Heart left ventricle (tissue), 16 donors: ENCODE measurements around the gene CD164L2. TPM values are rescaled to one million over a fixed set of nuclear protein-coding genes. Genes with fewer than 3 reads are reported as not detected.

Experiments
- ATAC-seq, 4 donors: fragments of 200-7000 bp; cut with Tn5 transposase; one replicate each; pipeline ENCODE4 v1.9.1; 2020 to 2022; ENCODE audit warnings: moderate library complexity in 4 of 4, mild to moderate bottlenecking in 3 of 4, moderate number of reproducible peaks in 1 of 4
- DNase-seq, 5 donors: peaks; one replicate each; pipeline ENCODE4 v3.0.0-alpha.2; 2020
- H3K27ac ChIP-seq, 12 donors: fragments of 200-600 bp; sonication (generic) in 4 of 12; one replicate each; pipeline versions ENCODE4 v1.5.0 to v1.8.0; 2016 to 2022; ENCODE audit warnings: mild to moderate bottlenecking in 2 of 12
- H3K27me3 ChIP-seq, 9 donors: fragments of 200-600 bp; sonication (generic) in 2 of 9; one replicate each; pipeline versions ENCODE4 v1.5.1 to v1.8.0; 2016 to 2022; ENCODE audit warnings: mild to moderate bottlenecking in 3 of 9
- H3K36me3 ChIP-seq, 9 donors: fragments of 200-600 bp; sonication (generic) in 2 of 9; one replicate each; pipeline versions ENCODE4 v1.5.0 to v1.8.0; 2018 to 2022; ENCODE audit warnings: mild to moderate bottlenecking in 2 of 9
- H3K4me1 ChIP-seq, 12 donors: fragments of 200-600 bp; sonication (generic) in 4 of 12; one replicate each; pipeline versions ENCODE4 v1.5.0 to v1.8.0; 2016 to 2022; ENCODE audit warnings: mild to moderate bottlenecking in 3 of 12
- H3K4me3 ChIP-seq, 12 donors: fragments of 200-600 bp; sonication (generic) in 4 of 12; one replicate each; pipeline versions ENCODE4 v1.5.0 to v1.8.0; 2017 to 2022; ENCODE audit warnings: mild to moderate bottlenecking in 9 of 12, moderate library complexity in 4 of 12
- H3K9me3 ChIP-seq, 12 donors: fragments of 200-600 bp; sonication (generic) in 4 of 12; one replicate each; pipeline versions ENCODE4 v1.5.0 to v1.8.0; 2016 to 2022; ENCODE audit warnings: mild to moderate bottlenecking in 1 of 12
- CTCF ChIP-seq, 12 donors: fragments of 200-600 bp; sonication (generic) in 4 of 12; IDR thresholded peaks; one replicate each; pipeline versions ENCODE4 v1.5.0 to v1.8.0; 2018 to 2022; ENCODE audit warnings: antibody characterized with exemption in 12 of 12, mild to moderate bottlenecking in 5 of 12
- POLR2A ChIP-seq, 2 donors: fragments of 450-650 bp; IDR thresholded peaks; one replicate each; pipeline ENCODE4 v1.6.1; 2017; ENCODE audit warnings: antibody characterized with exemption in 2 of 2, mild to moderate bottlenecking in 2 of 2, moderate library complexity in 2 of 2
- WGBS, 4 donors: extraction: QIAGEN DNeasy Blood & Tissue Kit in 2 of 4; methylation state at CpG; one replicate each; pipeline versions ENCODE4 v1.1.5 to v1.1.7; 2013 to 2018; 5-methylcytosine and 5-hydroxymethylcytosine counted together
- intact Hi-C, 10 donors: fragments of 100-400 bp; cut with DNase I; formaldehyde crosslinking; loops; one replicate each; pipeline versions ENCODE4 v1.11.1 to v1.14.2; 2022
- polyA plus RNA-seq, 2 donors: library from polyadenylated mRNA; stranded (reverse); fragments of 200-250 nt; gene quantifications; one replicate each; pipeline ENCODE4 v1.2.3, GENCODE V29; 2013
- total RNA-seq, 9 donors: library from RNA; depleted of rRNA in 2 of 9; stranded (reverse); fragments of >200 nt in 2 of 9; fragmentation: NEBNext Ultra II Directional in 3 of 9; extraction: Animal tissue kit (Norgen Biotek cat#: 25700) in 3 of 9; gene quantifications; one replicate each; pipeline versions ENCODE4 v1.1.0 to v1.2.4, GENCODE V29; 2016 to 2023
- donor health status: ischemic (EF 13 %, LVEDD 7.1; RV severe dilation, severe dysfunction).
- donor health status: healthy with polysubstance abuse.
- donor health status: DM: no; HTN: yes; CAD: no.
- donor health status: DM: no; HTN: no; CAD: no.
- donor health status: ischemic (EF 25% LVEDD 6.9; RV normal size, moderate dysfunction).
- donor health status: ischemic (EF 25% LVEDD 5.7; RV mildly dilated, moderate dysfunction).
- donor health status: healthy.
- donor health status: DM: yes; HTN: yes; CAD: no.
- donor health status: ischemic (EF 35%, LVEDD 5.7; RV mildly dilated, moderate dysfunction).
- donor health status: nonischemic (EF 11% LVEDD 7.7; RV severe dilation, severe dysfunction).
- donor health status: DM: yes; HTN: yes; CAD: no.
- donor health status: PGD.
- donor health status: ischemic (EF 29% LVEDD 5.4; RV normal size, mild dysfunction).
- donor health status: nonischemic (EF 23%, LVEDD 6.1; RV moderate dilation, normal function).

The CD164L2 gene
- total and polyA plus RNA-seq, 11 donors = not detected

DNA sequence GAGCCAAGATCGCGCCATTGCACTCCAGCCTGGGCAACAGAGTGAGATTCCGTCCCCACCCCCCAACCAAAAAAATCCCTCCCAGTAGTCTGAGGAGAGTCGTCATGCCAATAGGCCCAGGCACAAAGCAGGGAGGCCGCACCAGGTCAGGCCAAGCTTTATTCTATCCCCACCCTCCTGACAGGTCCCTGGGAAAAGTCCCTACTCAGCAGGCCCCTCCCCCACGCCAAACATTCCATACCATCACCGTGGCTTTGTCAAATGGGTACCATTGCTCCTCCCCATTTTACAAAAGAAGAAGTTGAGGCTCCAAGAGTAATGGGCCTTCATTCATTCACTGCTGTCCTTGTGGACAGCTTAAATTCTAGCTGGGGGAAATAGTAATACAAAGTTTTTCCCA, 14.6 kb upstream of the CD164L2 start:
- TF ChIP-seq CTCF (IDR thresholded peaks at IDR 0.05) = no peak
- TF ChIP-seq POLR2A (IDR thresholded peaks at IDR 0.05) = no peak
- 82 to 87% (median 83%) methylated on average over 7 of the region's 7 CpGs for WGBS, 4 donors
- Histone ChIP-seq H3K4me3 (no peak overlapping the region), H3K27me3 (no peaks in the 10 kb centered on the region), H3K4me1 (peaks cover 8 to 77% (median 50%) of the 10 kb centered on the region in 12 donors), H3K9me3 (no peaks in the 10 kb centered on the region), H3K36me3 (no peaks in the 10 kb centered on the region), H3K27ac (peak overlapping the region in 2 of 12 donors; percentile 35 to 70)
- no peak for ATAC-seq
- DNase-seq = no peak
- intact Hi-C loops = loop anchor here in 8 of 10 donors (5.0 to 10.0 kb wide), 5 partner anchors 265 to 353 kb away; no protein-coding TSS in a partner anchor

DNA sequence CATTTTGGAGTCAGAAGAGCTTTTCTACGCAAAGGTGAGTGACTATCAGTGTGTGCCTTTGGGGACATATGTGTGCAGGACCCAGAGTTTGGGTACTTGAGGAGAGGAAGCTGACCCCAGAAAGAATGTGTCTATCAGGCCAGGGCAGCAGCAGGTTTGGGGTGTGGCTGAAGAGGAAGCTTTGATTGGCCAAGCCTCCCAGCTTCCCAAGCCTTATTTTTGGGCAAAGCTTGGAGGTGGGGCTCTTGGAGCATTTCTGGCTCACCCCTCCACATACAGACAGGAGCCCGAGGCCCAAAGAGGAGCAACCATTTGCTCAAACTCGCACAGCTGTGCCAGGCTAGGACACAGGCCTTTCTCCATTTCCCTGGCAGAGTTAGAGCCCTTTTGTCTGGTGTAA, 14.0 kb upstream of the CD164L2 start:
- Histone ChIP-seq H3K4me1 (peaks cover 3 to 75% (median 46%) of the 10 kb centered on the region in 12 donors), H3K4me3 (no peak overlapping the region), H3K27ac (peak overlapping the region in 9 of 12 donors; percentile 21 to 70 (median 35)), H3K36me3 (no peaks in the 10 kb centered on the region), H3K9me3 (no peaks in the 10 kb centered on the region), H3K27me3 (no peaks in the 10 kb centered on the region)
- 56 to 88% (median 61%) methylated on average over 1 to 3 of the region's 3 CpGs for WGBS, 4 donors
- ATAC-seq (peak in 1 of 4 donors; percentile 6), DNase-seq (peak in 1 of 5 donors; percentile 50)
- intact Hi-C loops = loop anchor here in 8 of 10 donors (5.0 to 10.0 kb wide), 5 partner anchors 265 to 352 kb away; no protein-coding TSS in a partner anchor
- TF ChIP-seq POLR2A (IDR thresholded peaks at IDR 0.05) (peak in 1 of 2 donors; percentile 16), CTCF (IDR thresholded peaks at IDR 0.05) (no peak)

DNA sequence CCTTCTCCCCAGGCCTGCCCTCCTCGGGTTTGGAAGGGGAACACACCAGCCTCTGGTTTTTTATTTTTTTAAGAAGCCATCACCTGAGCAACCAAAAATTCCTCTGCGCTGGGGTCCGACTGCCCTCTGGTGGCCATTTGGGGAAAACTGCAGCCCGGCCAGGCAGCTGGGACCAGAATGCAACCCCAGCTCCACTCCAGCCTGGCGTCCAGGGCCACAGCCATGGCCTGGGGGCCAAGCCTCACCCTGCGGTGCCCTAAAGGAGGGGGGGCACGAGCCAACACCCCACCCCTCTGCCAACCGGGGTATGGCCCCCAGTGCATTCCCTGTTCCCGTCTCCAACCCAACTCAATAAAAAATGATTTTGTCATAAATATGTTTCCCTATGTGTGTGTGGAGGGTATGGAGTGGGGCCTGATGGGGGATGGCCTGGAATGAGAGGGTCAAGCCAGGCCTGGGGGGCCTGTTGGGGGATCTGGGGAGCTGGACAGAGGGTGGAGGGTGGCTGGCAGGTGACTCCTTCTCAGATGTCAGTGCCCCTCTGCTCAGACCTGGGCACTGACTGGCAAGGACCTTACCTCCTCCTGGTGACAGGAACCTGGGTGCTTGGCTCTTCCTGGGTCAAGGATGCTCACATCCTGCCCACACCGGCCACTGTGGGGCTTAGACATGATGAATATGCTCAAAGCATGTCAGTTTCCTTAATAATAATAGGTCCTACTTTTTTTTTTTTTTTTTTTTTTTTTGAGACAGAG, 12.5 kb upstream of the CD164L2 start:
- H3K27me3 ChIP-seq = no peaks in the 10 kb centered on the region
- intact Hi-C loops = loop anchor here in 8 of 10 donors (1.0 to 10.0 kb wide), 11 partner anchors 63 to 351 kb away; no protein-coding TSS in a partner anchor
- DNase-seq (peak; percentile 68 to 86 (median 69)), ATAC-seq (peak in 2 of 4 donors; percentile 18 to 23)
- H3K36me3 ChIP-seq = no peaks in the 10 kb centered on the region
- TF ChIP-seq POLR2A (IDR thresholded peaks at IDR 0.05) (no peak), CTCF (IDR thresholded peaks at IDR 0.05) (peak; percentile 90 to 98 (median 96))
- H3K27ac ChIP-seq = peak overlapping the region in 7 of 12 donors; percentile 17 to 66 (median 26)
- H3K4me1 ChIP-seq = peaks cover 7 to 74% (median 47%) of the 10 kb centered on the region in 12 donors
- H3K4me3 ChIP-seq = no peak overlapping the region
- 8 to 14% (median 11%) methylated on average over 9 to 10 of the region's 10 CpGs for WGBS, 4 donors
- no peaks in the 10 kb centered on the region for H3K9me3 ChIP-seq

DNA sequence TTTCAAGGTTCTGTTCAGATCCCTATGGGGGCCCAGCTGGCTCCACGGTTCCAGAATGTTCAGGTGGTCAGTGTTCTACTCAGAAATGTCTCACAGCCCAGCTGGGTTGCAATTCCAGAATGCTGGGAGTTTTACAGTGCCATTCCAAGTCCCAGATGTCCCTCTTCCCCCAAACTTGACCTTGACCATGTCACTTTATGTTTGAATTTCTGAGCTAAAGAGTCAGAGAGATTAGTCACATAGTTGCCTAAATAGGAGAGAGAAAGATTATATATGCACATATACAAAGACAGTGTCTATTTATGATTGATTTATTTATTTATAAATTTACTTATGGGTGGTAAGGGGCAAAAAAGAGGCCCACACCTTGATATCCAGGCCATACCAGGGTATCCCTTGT, 11.8 kb upstream of the CD164L2 start:
- intact Hi-C loops = loop anchor here (1.0 to 10.0 kb wide), 15 partner anchors 38 to 350 kb away; no protein-coding TSS in a partner anchor
- Histone ChIP-seq H3K4me1 (peaks cover 7 to 67% (median 43%) of the 10 kb centered on the region in 12 donors), H3K27me3 (no peaks in the 10 kb centered on the region)

More for the DNA sequence above, 11.8 kb upstream of the CD164L2 start:
- no peaks in the 10 kb centered on the region for H3K36me3 ChIP-seq
- DNase-seq (no peak), ATAC-seq (no peak)
- 71 to 93% (median 86%) methylated on average over 1 of the region's 1 CpG for WGBS, 4 donors
- H3K27ac ChIP-seq = peak overlapping the region in 2 of 12 donors; percentile 19 to 26
- no peaks in the 10 kb centered on the region for H3K9me3 ChIP-seq
- no peak for TF ChIP-seq CTCF (IDR thresholded peaks at IDR 0.05)
- no peak for TF ChIP-seq POLR2A (IDR thresholded peaks at IDR 0.05)
- H3K4me3 ChIP-seq = no peak overlapping the region
